Left lung (tissue), 10 donors: Measurements from ENCODE around the gene PDE11A. TPM values are rescaled to one million over a fixed set of nuclear protein-coding genes. Genes with fewer than 3 reads are reported as not detected.

Experiments
- ATAC-seq: fragments of 200-7000 bp; cut with Tn5 transposase; one replicate; pipeline ENCODE4 v1.9.1; 2020; ENCODE audit warnings: moderate library complexity
- DNase-seq, 4 donors: peaks; one replicate each; pipeline ENCODE4 v3.0.0-alpha.2; 2013 to 2020
- H3K27ac ChIP-seq, 2 donors: fragments of 200-600 bp; sonication (generic) in 1 of 2; one replicate each; pipeline versions ENCODE4 v1.5.0 to v1.8.0; 2020 to 2021
- H3K27me3 ChIP-seq, 2 donors: fragments of 200-600 bp; sonication (generic) in 1 of 2; one replicate each; pipeline versions ENCODE4 v1.5.0 to v1.8.0; 2020 to 2021
- H3K36me3 ChIP-seq, 2 donors: fragments of 200-600 bp; sonication (generic) in 1 of 2; one replicate each; pipeline versions ENCODE4 v1.5.0 to v1.8.0; 2020 to 2021
- H3K4me1 ChIP-seq, 2 donors: fragments of 200-600 bp; one replicate each; pipeline ENCODE4 v1.8.0; 2021
- H3K4me3 ChIP-seq, 2 donors: fragments of 200-600 bp; sonication (generic) in 1 of 2; one replicate each; pipeline versions ENCODE4 v1.5.0 to v1.8.0; 2020 to 2021; ENCODE audit warnings: mild to moderate bottlenecking in 1 of 2
- H3K9me3 ChIP-seq, 2 donors: fragments of 200-600 bp; sonication (generic) in 1 of 2; one replicate each; pipeline versions ENCODE4 v1.5.0 to v1.8.0; 2020 to 2021
- intact Hi-C, 2 donors: fragments of 100-400 bp; cut with DNase I; formaldehyde crosslinking; loops; one replicate each; pipeline versions ENCODE4 v1.11.2 to v1.14.2; 2022
- polyA plus RNA-seq, 6 donors: library from polyadenylated mRNA; unstranded; fragments of 120-200 nt; gene quantifications; one replicate each; pipeline ENCODE4 v1.2.1, GENCODE V29; 2013; ENCODE audit not compliant: insufficient read length in 6 of 6
- total RNA-seq, 2 donors: library from RNA; stranded (reverse); fragmentation: NEBNext Ultra II Directional; extraction: Animal tissue kit (Norgen Biotek cat#: 25700); gene quantifications; one replicate each; pipeline ENCODE4 v1.2.1, GENCODE V29; 2021
- TF ChIP-seq, protein P1 (sequence below), 2 donors: fragments of 200-600 bp; sonication (generic) in 1 of 2; IDR thresholded peaks; one replicate each; pipeline versions ENCODE4 v1.5.0 to v1.8.0; 2021; ENCODE audit warnings: antibody characterized with exemption in 2 of 2
- donor health status: DM: no; HTN: yes; CAD: no.
- donor health status: DM: no; HTN: no; CAD: no.

The PDE11A gene
- total and polyA plus RNA-seq, 8 donors: 0.24 to 0.73 (median 0.35) TPM

- ATAC-seq (no peak), DNase-seq (no peak)
- Histone ChIP-seq H3K27ac (no peak overlapping the region), H3K36me3 (no peaks in the 10 kb centered on the region), H3K4me3 (no peak overlapping the region), H3K27me3 (no peaks in the 10 kb centered on the region), H3K9me3 (no peaks in the 10 kb centered on the region), H3K4me1 (no peaks in the 10 kb centered on the region)
- intact Hi-C loops: no loop called here
- TF ChIP-seq, protein P1, sequence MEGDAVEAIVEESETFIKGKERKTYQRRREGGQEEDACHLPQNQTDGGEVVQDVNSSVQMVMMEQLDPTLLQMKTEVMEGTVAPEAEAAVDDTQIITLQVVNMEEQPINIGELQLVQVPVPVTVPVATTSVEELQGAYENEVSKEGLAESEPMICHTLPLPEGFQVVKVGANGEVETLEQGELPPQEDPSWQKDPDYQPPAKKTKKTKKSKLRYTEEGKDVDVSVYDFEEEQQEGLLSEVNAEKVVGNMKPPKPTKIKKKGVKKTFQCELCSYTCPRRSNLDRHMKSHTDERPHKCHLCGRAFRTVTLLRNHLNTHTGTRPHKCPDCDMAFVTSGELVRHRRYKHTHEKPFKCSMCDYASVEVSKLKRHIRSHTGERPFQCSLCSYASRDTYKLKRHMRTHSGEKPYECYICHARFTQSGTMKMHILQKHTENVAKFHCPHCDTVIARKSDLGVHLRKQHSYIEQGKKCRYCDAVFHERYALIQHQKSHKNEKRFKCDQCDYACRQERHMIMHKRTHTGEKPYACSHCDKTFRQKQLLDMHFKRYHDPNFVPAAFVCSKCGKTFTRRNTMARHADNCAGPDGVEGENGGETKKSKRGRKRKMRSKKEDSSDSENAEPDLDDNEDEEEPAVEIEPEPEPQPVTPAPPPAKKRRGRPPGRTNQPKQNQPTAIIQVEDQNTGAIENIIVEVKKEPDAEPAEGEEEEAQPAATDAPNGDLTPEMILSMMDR (IDR thresholded peaks at IDR 0.05): no peak
These were observed 483.4 kb downstream of the PDE11A start for GRCh38 chr2:177589186-177589585.

DNA sequence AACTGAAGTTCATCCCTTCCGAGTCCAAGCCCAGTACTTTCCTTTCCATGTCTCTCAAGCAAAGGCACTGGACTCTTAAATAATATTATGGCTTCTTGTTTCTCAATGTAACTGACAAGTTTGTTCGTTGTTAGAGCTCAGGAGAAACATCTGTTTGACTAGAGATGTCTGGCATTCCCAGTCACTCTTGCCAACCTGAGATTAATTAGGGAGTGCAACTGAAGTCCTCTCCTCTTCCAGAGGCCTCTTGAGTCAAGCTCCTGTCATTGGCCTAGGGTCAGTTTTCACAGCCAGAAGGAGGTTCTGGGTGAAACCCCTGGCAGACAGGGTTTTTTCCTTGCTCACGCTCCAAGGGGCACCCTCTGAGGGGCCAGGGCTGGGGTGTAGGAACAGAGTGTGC lies 483.9 kb downstream of the PDE11A start:
- Histone ChIP-seq H3K4me1 (no peaks in the 10 kb centered on the region), H3K27me3 (no peaks in the 10 kb centered on the region), H3K4me3 (no peak overlapping the region), H3K27ac (no peak overlapping the region), H3K9me3 (no peaks in the 10 kb centered on the region), H3K36me3 (no peaks in the 10 kb centered on the region)
- intact Hi-C loops: no loop called here
- DNase-seq: no peak
- no peak for ATAC-seq
- TF ChIP-seq, protein P1 (IDR thresholded peaks at IDR 0.05): no peak

GRCh38 chr2:177587371-177587770 lies 485.2 kb downstream of the PDE11A start:
- Histone ChIP-seq H3K27ac (no peak overlapping the region), H3K9me3 (no peaks in the 10 kb centered on the region), H3K36me3 (no peaks in the 10 kb centered on the region), H3K27me3 (no peaks in the 10 kb centered on the region), H3K4me1 (no peaks in the 10 kb centered on the region), H3K4me3 (no peak overlapping the region)
- ATAC-seq: no peak
- no peak for DNase-seq
- TF ChIP-seq, protein P1 (IDR thresholded peaks at IDR 0.05): no peak
- intact Hi-C loops: no loop called here

DNA sequence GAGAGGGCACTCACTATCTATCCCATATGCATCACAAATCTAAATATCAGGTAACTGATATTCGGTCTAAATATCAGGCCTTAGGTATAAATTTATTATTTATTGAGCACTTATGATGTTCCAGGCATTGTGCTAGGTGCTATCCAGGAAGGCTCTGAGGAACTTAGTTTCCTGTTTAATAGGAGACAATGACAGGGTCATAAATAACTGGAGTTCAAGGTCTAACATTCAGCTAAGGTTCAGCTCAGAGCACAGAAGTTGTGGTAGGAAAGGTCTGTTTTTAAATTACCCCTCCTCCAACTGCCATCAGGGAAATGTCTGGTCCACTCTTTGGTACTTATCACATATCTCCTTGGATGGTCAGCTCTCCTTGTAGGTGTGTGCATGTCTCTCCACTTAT lies 486.4 kb downstream of the PDE11A start:
- Histone ChIP-seq H3K4me1 (no peaks in the 10 kb centered on the region), H3K27ac (no peak overlapping the region), H3K27me3 (no peaks in the 10 kb centered on the region), H3K36me3 (no peaks in the 10 kb centered on the region), H3K4me3 (no peak overlapping the region), H3K9me3 (no peaks in the 10 kb centered on the region)
- intact Hi-C loops: no loop called here
- ATAC-seq (no peak), DNase-seq (no peak)
- TF ChIP-seq, protein P1 (IDR thresholded peaks at IDR 0.05): no peak

DNA sequence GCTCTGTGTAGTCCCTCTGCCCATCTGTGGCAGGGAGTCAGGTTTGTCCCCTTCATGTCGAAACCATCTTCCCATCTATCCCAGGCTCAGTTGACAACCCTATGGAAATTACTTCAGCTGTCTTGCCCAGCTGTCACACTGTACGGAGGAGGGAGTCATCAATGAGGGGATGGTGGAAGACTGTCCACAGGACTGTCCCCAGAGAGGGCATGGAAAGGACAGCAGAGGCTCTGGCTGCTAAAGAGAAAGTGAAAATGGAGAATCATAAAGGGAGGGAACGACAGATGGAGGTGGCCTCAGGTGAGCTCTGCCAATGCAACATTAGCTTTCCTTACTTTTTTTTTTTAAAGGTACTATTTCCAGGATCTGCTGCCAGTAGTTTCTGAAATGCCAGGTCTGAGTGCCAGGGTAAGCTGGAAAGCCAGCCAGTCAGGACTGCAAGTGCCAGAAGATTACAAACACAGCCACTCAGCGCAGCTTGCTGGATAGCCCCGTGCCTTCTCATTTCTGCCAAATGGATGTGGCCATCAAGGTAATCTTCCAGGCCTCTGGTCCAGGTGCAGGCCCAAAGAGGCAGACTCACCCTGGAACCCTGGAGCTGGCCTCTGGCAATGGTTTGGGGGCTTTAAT lies 487.2 kb downstream of the PDE11A start:
- ATAC-seq: no peak
- intact Hi-C loops: no loop called here
- H3K4me3 ChIP-seq: no peak overlapping the region
- DNase-seq: no peak
- H3K27ac ChIP-seq: no peak overlapping the region
- no peaks in the 10 kb centered on the region for H3K9me3 ChIP-seq
- TF ChIP-seq, protein P1 (IDR thresholded peaks at IDR 0.05): no peak
- no peaks in the 10 kb centered on the region for H3K4me1 ChIP-seq
- no peaks in the 10 kb centered on the region for H3K36me3 ChIP-seq
- H3K27me3 ChIP-seq: no peaks in the 10 kb centered on the region
